C4-2B (cell line): Measurements from ENCODE around the gene CAPZA2.

ENCODE experiments used
- H3K27ac ChIP-seq: fragments of 450-650 bp; 2 replicates; pipeline ENCODE4 v1.5.1; 2017
- ZFX ChIP-seq: fragments of 450-650 bp; IDR thresholded peaks from 2 replicates; pipeline ENCODE4 v1.6.1; 2017
- TF ChIP-seq, protein P1 (sequence below): fragments of 450-650 bp; conservative IDR thresholded peaks from 2 replicates; pipeline ENCODE4 v1.5.1; 2017; ENCODE audit warnings: mild to moderate bottlenecking

The CAPZA2 gene

GRCh38 chr7:116859323-116859722 is 3.1 kb upstream of the CAPZA2 start:
- no peak overlapping the region for H3K27ac ChIP-seq
- TF ChIP-seq, protein P1, sequence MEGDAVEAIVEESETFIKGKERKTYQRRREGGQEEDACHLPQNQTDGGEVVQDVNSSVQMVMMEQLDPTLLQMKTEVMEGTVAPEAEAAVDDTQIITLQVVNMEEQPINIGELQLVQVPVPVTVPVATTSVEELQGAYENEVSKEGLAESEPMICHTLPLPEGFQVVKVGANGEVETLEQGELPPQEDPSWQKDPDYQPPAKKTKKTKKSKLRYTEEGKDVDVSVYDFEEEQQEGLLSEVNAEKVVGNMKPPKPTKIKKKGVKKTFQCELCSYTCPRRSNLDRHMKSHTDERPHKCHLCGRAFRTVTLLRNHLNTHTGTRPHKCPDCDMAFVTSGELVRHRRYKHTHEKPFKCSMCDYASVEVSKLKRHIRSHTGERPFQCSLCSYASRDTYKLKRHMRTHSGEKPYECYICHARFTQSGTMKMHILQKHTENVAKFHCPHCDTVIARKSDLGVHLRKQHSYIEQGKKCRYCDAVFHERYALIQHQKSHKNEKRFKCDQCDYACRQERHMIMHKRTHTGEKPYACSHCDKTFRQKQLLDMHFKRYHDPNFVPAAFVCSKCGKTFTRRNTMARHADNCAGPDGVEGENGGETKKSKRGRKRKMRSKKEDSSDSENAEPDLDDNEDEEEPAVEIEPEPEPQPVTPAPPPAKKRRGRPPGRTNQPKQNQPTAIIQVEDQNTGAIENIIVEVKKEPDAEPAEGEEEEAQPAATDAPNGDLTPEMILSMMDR = no peak
- no peak for TF ChIP-seq ZFX

GRCh38 chr7:116861717-116862116 is 670 bp upstream of the CAPZA2 start:
- TF ChIP-seq ZFX = no peak
- TF ChIP-seq, protein P1 = no peak
- no peak overlapping the region for H3K27ac ChIP-seq

- peak; percentile 90 for TF ChIP-seq ZFX
- TF ChIP-seq, protein P1 = no peak
- peak overlapping the region; percentile 85 for H3K27ac ChIP-seq
Measured at GRCh38 chr7:116862951-116863670, 724 bp downstream of the CAPZA2 start.

DNA sequence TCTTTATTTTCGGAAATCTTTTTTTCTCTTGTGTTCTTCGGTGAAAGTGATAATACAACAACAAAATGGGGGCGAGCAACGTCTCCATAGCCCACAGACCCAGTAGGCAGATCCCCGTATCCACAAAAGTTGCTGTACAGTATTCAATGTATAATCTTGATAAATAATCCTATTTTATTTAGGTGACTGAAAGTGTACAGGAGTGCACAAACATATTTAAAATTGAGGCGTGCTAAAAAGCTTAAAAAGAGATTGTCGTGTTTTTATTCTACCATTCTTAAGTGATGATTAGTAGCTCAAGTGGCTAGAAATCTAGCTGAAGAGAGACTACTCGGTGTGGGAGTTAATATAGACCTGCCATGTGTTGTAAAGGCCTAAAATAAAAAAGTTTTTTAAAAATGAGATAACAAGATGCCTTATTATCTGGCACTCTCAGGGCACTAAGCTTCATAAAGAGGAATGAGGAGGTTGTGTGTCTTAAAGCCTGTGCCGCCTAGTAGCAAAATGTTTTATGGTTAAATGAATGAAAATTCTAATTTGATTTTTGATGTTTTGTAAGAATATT is 1.6 kb downstream of the CAPZA2 start:
- H3K27ac ChIP-seq = no peak overlapping the region
- no peak for TF ChIP-seq ZFX
- TF ChIP-seq, protein P1 = no peak

DNA sequence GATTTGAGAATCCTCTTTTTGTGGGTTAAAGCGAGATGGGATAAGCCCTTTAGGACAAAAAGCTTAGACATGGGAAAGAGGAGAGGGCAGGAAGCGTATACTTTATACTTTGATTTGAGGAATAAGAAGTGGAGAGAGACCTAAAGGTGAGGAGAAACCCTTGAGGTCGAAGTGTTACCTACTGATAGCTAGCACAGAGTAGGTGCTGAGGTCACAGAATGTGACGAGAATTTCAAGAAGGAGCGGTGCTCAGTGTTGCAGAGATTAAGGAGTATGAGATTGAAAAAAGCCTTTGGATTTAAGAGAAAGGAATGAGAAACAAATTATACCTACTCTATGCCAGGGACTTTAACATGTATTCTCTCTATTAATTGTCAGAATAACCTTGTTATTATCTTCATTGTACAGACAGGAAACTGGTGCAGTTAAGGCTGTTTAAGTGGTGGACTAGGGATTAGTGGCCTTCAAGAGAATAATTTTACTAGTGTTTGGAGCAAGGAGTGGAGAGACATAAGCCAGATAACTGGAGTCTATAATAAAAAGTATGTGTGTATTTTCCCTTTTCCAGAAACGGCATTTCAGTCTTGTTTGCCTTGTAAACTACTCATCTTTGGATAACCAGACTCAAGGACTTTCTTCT is 8.8 kb downstream of the CAPZA2 start:
- H3K27ac ChIP-seq = no peak overlapping the region
- TF ChIP-seq, protein P1 = no peak
- TF ChIP-seq ZFX = no peak

DNA sequence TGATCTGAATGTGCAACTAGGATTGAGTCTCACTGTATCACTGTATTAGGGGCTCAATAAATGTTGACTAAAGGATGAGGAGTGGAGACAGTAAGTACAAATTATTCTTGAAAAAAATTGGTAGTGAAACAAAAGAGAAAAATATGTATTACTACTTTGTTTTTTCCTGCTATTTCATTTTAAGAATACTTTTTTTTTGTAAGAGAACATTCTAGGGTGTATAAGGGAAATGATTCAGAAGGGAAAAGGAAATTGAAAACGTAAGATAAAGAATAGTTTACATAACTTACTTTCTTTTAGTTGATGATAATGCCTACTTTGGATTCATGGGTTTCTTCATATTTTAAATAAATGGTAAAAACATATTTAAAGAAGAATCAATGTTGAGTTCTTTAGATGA is 9.6 kb downstream of the CAPZA2 start:
- TF ChIP-seq, protein P1 = no peak
- TF ChIP-seq ZFX = no peak
- H3K27ac ChIP-seq = no peak overlapping the region

GRCh38 chr7:116873619-116874018 is 11.2 kb downstream of the CAPZA2 start:
- TF ChIP-seq, protein P1 = no peak
- no peak overlapping the region for H3K27ac ChIP-seq
